SK-N-SH (cell line): ENCODE results near the gene CNTNAP2.
"Not testable (repeated sequence)": the region's sequence is repeated elsewhere in the genome, so short reads cannot be mapped to it uniquely, and the experiment has no call there.

Experiments used
- POLR2AphosphoS5 ChIP-seq: IDR thresholded peaks from 2 replicates; pipeline ENCODE4 v1.6.1; 2012; ENCODE audit warnings: low read depth, low read length
- RFX5 ChIP-seq: IDR thresholded peaks from 2 replicates; pipeline ENCODE4 v1.6.1; 2012; ENCODE audit warnings: mild to moderate bottlenecking, improper control_type of control experiment, low read length
- SIN3A ChIP-seq: IDR thresholded peaks from 2 replicates; pipeline ENCODE4 v1.6.1; 2012; ENCODE audit warnings: low read depth, mild to moderate bottlenecking, low read length, moderate library complexity, borderline replicate concordance
- TF ChIP-seq, protein P1 (sequence below): fragments of 200-600 bp; sonication (generic); IDR thresholded peaks from 2 replicates; pipeline ENCODE4 v1.6.1; 2017; ENCODE audit warnings: antibody characterized with exemption, mild to moderate bottlenecking, moderate library complexity

DNA sequence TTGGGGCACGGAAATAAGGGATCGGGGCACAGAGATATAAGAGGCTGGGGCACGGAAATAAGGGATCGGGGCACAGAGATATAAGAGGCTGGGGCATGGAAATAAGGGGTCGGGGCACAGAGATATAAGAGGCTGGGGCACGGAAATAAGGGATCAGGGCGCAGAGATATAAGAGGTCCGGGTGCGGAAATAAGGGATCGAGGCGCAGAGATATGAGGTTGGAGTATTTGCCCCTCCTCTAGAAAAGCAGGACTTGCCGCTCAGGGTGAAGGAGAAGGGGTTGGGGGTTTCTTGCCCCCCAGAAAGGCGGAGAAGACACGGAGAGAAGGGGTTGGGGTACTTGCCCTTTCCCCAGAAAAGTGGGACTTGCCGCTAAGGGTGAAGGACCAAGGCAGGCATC is 131.4 kb downstream of the CNTNAP2 start:
- TF ChIP-seq RFX5, SIN3A, POLR2AphosphoS5: not testable (repeated sequence)
- TF ChIP-seq, protein P1, sequence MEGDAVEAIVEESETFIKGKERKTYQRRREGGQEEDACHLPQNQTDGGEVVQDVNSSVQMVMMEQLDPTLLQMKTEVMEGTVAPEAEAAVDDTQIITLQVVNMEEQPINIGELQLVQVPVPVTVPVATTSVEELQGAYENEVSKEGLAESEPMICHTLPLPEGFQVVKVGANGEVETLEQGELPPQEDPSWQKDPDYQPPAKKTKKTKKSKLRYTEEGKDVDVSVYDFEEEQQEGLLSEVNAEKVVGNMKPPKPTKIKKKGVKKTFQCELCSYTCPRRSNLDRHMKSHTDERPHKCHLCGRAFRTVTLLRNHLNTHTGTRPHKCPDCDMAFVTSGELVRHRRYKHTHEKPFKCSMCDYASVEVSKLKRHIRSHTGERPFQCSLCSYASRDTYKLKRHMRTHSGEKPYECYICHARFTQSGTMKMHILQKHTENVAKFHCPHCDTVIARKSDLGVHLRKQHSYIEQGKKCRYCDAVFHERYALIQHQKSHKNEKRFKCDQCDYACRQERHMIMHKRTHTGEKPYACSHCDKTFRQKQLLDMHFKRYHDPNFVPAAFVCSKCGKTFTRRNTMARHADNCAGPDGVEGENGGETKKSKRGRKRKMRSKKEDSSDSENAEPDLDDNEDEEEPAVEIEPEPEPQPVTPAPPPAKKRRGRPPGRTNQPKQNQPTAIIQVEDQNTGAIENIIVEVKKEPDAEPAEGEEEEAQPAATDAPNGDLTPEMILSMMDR = not testable (repeated sequence)
